Inferior parietal cortex (tissue), 1 donor: Measurements from ENCODE around the gene PKHD1.

Experiments
- DNase-seq: peaks from one replicate; pipeline ENCODE4 v3.0.0-alpha.2; 2016; ENCODE audit errors: extremely low spot score

The PKHD1 gene

GRCh38 chr6:52045033-52045432 is 42.4 kb downstream of the PKHD1 start:
- DNase-seq = no peak

GRCh38 chr6:52042141-52042885 is 45.1 kb downstream of the PKHD1 start:
- DNase-seq = no peak

- DNase-seq = no peak
These were observed 46.3 kb downstream of the PKHD1 start for GRCh38 chr6:52041134-52041533.

GRCh38 chr6:52027699-52028098 is 59.7 kb downstream of the PKHD1 start:
- DNase-seq = no peak

- DNase-seq = no peak
These were observed 62.9 kb downstream of the PKHD1 start for GRCh38 chr6:52024451-52025068.

GRCh38 chr6:52022675-52023074 is 64.7 kb downstream of the PKHD1 start:
- DNase-seq = no peak

- peak; percentile 80 for DNase-seq
These were observed 66.4 kb downstream of the PKHD1 start for GRCh38 chr6:52020945-52021570.

GRCh38 chr6:52019881-52020280 is 67.5 kb downstream of the PKHD1 start:
- DNase-seq = no peak

- no peak for DNase-seq
These were observed 68.3 kb downstream of the PKHD1 start for GRCh38 chr6:52019092-52019491.

- no peak for DNase-seq
These were observed 70.3 kb downstream of the PKHD1 start for GRCh38 chr6:52016915-52017748.

- DNase-seq = no peak
These were observed 71.5 kb downstream of the PKHD1 start for GRCh38 chr6:52015953-52016352.

GRCh38 chr6:52014391-52014790 is 73.0 kb downstream of the PKHD1 start:
- DNase-seq = no peak

GRCh38 chr6:52013035-52013434 is 74.4 kb downstream of the PKHD1 start:
- DNase-seq = no peak

GRCh38 chr6:52012582-52012981 is 74.8 kb downstream of the PKHD1 start:
- DNase-seq = no peak

GRCh38 chr6:52010806-52011205 is 76.6 kb downstream of the PKHD1 start:
- DNase-seq = no peak

GRCh38 chr6:52010145-52010544 is 77.3 kb downstream of the PKHD1 start:
- no peak for DNase-seq

GRCh38 chr6:52009466-52010140 is 77.8 kb downstream of the PKHD1 start:
- no peak for DNase-seq

- no peak for DNase-seq
These were observed 87.3 kb downstream of the PKHD1 start for GRCh38 chr6:52000064-52000463.

GRCh38 chr6:51996296-51996947 is 91.0 kb downstream of the PKHD1 start:
- no peak for DNase-seq

- no peak for DNase-seq
These were observed 92.1 kb downstream of the PKHD1 start for GRCh38 chr6:51995214-51995755.

GRCh38 chr6:51992876-51993275 is 94.5 kb downstream of the PKHD1 start:
- DNase-seq = no peak
